ENCODE measurements around the gene GPRIN3. TPM values are rescaled to one million over a fixed set of nuclear protein-coding genes. Genes with fewer than 3 reads are reported as not detected.
A peak's percentile ranks its signal among the peaks of the same experiment; 100 is the strongest.

The GPRIN3 gene
- total RNA-seq, 2 experiments from 2014 or later = 46.4 TPM

GRCh38 chr4:89288430-89288829 is 19.2 kb downstream of the GPRIN3 start:
- H3K9me3 Mint-ChIP-seq = no peaks in the 10 kb centered on the region
- CTCF ChIA-PET = interaction anchor here (1.7 to 1.9 kb wide), 3 partner anchors 10 to 29 kb away, joined by 4 to 8 read pairs (median 6); partner anchors contain the start of gene GPRIN3
- H3K27ac ChIP-seq (ENCODE audit: low read depth in 1 of 2, low read length in 2 of 2) = peak overlapping the region in 1 of 2 donors; percentile 40
- no peak for ATAC-seq (ENCODE audit: poor library complexity)
- H3K4me3 Mint-ChIP-seq = peak overlapping the region; percentile 78
- peaks cover 59% of the 10 kb centered on the region for H3K4me1 ChIP-seq (ENCODE audit: insufficient read depth, low read length)
- TF ChIP-seq CTCF (IDR thresholded peaks at IDR 0.05) = no peak
- peak overlapping the region; percentile 4 for H3K4me3 ChIP-seq (ENCODE audit: low read length)
- intact Hi-C loops (cut with DNase I, micrococcal nuclease) = no loop called here
- H3K4me1 Mint-ChIP-seq (ENCODE audit: low read depth) = peaks cover 96% of the 10 kb centered on the region
- H3K27ac Mint-ChIP-seq = peak overlapping the region; percentile 89
- POLR2A ChIA-PET = interaction anchor here (0.9 to 5.1 kb wide), 4 partner anchors 11 to 27 kb away, joined by 4 to 37 read pairs (median 6); no protein-coding TSS in a partner anchor
- H3K36me3 Mint-ChIP-seq (ENCODE audit: low read depth) = peaks cover 18% of the 10 kb centered on the region
- no peaks in the 10 kb centered on the region for H3K9me3 ChIP-seq (ENCODE audit: control insufficient read depth in 1 of 2, insufficient read depth in 1 of 2, low read length in 2 of 2)
- H3K27me3 ChIP-seq (ENCODE audit: control insufficient read depth in 1 of 2, insufficient read depth in 2 of 2, low read length in 2 of 2) = no peaks in the 10 kb centered on the region
- no peak for DNase-seq
- H3K36me3 ChIP-seq (ENCODE audit: insufficient read depth, low read length) = peaks cover 2% of the 10 kb centered on the region
- H3K27me3 Mint-ChIP-seq = no peaks in the 10 kb centered on the region

- Histone ChIP-seq H3K9me3 (ENCODE audit: control insufficient read depth in 1 of 2, insufficient read depth in 1 of 2, low read length in 2 of 2) (no peaks in the 10 kb centered on the region), H3K4me3 (ENCODE audit: low read length) (no peak overlapping the region), H3K27ac (ENCODE audit: low read depth in 1 of 2, low read length in 2 of 2) (peak overlapping the region in 1 of 2 donors; percentile 40), H3K4me1 (ENCODE audit: insufficient read depth, low read length) (peaks cover 59% of the 10 kb centered on the region), H3K27me3 (ENCODE audit: control insufficient read depth in 1 of 2, insufficient read depth in 2 of 2, low read length in 2 of 2) (no peaks in the 10 kb centered on the region), H3K36me3 (ENCODE audit: insufficient read depth, low read length) (peaks cover under 1% of the 10 kb centered on the region)
- intact Hi-C loops (cut with DNase I, micrococcal nuclease) = no loop called here
- no peaks in the 10 kb centered on the region for H3K27me3 Mint-ChIP-seq
- ChIA-PET CTCF (interaction anchor here (1.3 to 1.7 kb wide), 2 partner anchors 11 to 28 kb away, joined by 4 to 5 read pairs; no protein-coding TSS in a partner anchor), POLR2A (interaction anchor here (1.0 to 5.1 kb wide), 4 partner anchors 11 to 27 kb away, joined by 4 to 37 read pairs (median 6); no protein-coding TSS in a partner anchor)
- peaks cover 19% of the 10 kb centered on the region for H3K36me3 Mint-ChIP-seq (ENCODE audit: low read depth)
- TF ChIP-seq CTCF (IDR thresholded peaks at IDR 0.05) = no peak
- H3K27ac Mint-ChIP-seq = peak overlapping the region; percentile 89
- peaks cover 96% of the 10 kb centered on the region for H3K4me1 Mint-ChIP-seq (ENCODE audit: low read depth)
- DNase-seq (no peak), ATAC-seq (ENCODE audit: poor library complexity) (no peak)
- no peaks in the 10 kb centered on the region for H3K9me3 Mint-ChIP-seq
- H3K4me3 Mint-ChIP-seq = no peak overlapping the region
Observed at GRCh38 chr4:89287945-89288344, 19.7 kb downstream of the GPRIN3 start.

GRCh38 chr4:89285745-89286144 is 21.9 kb downstream of the GPRIN3 start:
- H3K36me3 Mint-ChIP-seq (ENCODE audit: low read depth) = peaks cover 14% of the 10 kb centered on the region
- peak overlapping the region in 1 of 2 donors; percentile 64 for H3K27ac ChIP-seq (ENCODE audit: low read depth in 1 of 2, low read length in 2 of 2)
- ChIA-PET CTCF (interaction anchor here (0.9 to 1.2 kb wide), 2 partner anchors 9 to 85 kb away, joined by 3 to 6 read pairs; no protein-coding TSS in a partner anchor), POLR2A (interaction anchor here (0.5 to 5.7 kb wide), 4 partner anchors 8 to 59 kb away, joined by 3 to 48 read pairs (median 22); partner anchors contain the start of gene GPRIN3)
- no peaks in the 10 kb centered on the region for H3K9me3 ChIP-seq (ENCODE audit: control insufficient read depth in 1 of 2, insufficient read depth in 1 of 2, low read length in 2 of 2)
- no peaks in the 10 kb centered on the region for H3K9me3 Mint-ChIP-seq
- ATAC-seq (ENCODE audit: poor library complexity) = no peak
- DNase-seq = no peak
- peak overlapping the region; percentile 38 for H3K4me3 Mint-ChIP-seq
- TF ChIP-seq CTCF (IDR thresholded peaks at IDR 0.05) = no peak
- peaks cover 70% of the 10 kb centered on the region for H3K4me1 ChIP-seq (ENCODE audit: insufficient read depth, low read length)
- H3K36me3 ChIP-seq (ENCODE audit: insufficient read depth, low read length) = peaks cover 4% of the 10 kb centered on the region
- no peaks in the 10 kb centered on the region for H3K27me3 Mint-ChIP-seq
- H3K27ac Mint-ChIP-seq = peak overlapping the region; percentile 89
- H3K4me3 ChIP-seq (ENCODE audit: low read length) = peak overlapping the region; percentile 11
- H3K27me3 ChIP-seq (ENCODE audit: control insufficient read depth in 1 of 2, insufficient read depth in 2 of 2, low read length in 2 of 2) = no peaks in the 10 kb centered on the region
- intact Hi-C loops (cut with DNase I, micrococcal nuclease) = no loop called here
- peaks cover 94% of the 10 kb centered on the region for H3K4me1 Mint-ChIP-seq (ENCODE audit: low read depth)

Measured in CD4-positive, alpha-beta T cell (primary cell).